H1 (cell line): ENCODE data around the gene AKAP12. TPM values are rescaled to one million over a fixed set of nuclear protein-coding genes. Genes with fewer than 3 reads are reported as not detected.

Experiments used
- CTCF ChIA-PET: fragments of 300-600 bp; sonication (Branson Sonifier 250); formaldehyde crosslinking; loops from one replicate; lab custom pipeline; 2021; ENCODE audit not compliant: partially characterized antibody; lab: Charles Lee
- POLR2A ChIA-PET: fragments of 300-600 bp; sonication (Branson Sonifier 250); formaldehyde crosslinking; loops from one replicate; lab custom pipeline; 2021; ENCODE audit warnings: inconsistent platforms; ENCODE audit not compliant: partially characterized antibody; lab: Charles Lee
- DNase-seq, 2 experiments: peaks; one replicate each; pipeline versions ENCODE4 v3.0.0 to v3.0.0-alpha.2; 2010 to 2022; ENCODE audit warnings: low spot score in 2 of 2, low read depth in 1 of 2, mixed read lengths in 1 of 2
- FAIRE-seq: peaks from 2 replicates; lab custom pipeline; 2011; peaks lifted over from hg19 to GRCh38; lab: Jason Lieb, UNC
- H2AFZ ChIP-seq: 2 replicates; pipeline ENCODE4 v1.8.1; 2012; ENCODE audit warnings: low read length, inconsistent platforms
- H2AK5ac ChIP-seq: 2 replicates; pipeline ENCODE4 v1.6.1; 2013; ENCODE audit warnings: low read depth, low read length
- H2BK120ac ChIP-seq: replicated peaks from 2 replicates; pipeline ENCODE3; 2013; ENCODE audit warnings: low read depth, low read length, inconsistent platforms
- H2BK12ac ChIP-seq: 2 replicates; pipeline ENCODE4 v1.6.1; 2013; ENCODE audit warnings: low read depth, low read length
- H2BK15ac ChIP-seq: 2 replicates; pipeline ENCODE4 v1.6.1; 2013; ENCODE audit warnings: low read length
- H2BK20ac ChIP-seq: 2 replicates; pipeline ENCODE4 v1.6.1; 2013; ENCODE audit warnings: low read length
- H2BK5ac ChIP-seq: 2 replicates; pipeline ENCODE4 v1.6.1; 2013; ENCODE audit warnings: low read depth, low read length
- H3K14ac ChIP-seq: 2 replicates; pipeline ENCODE4 v1.6.1; 2013; ENCODE audit warnings: inconsistent platforms; ENCODE audit not compliant: insufficient read length
- H3K18ac ChIP-seq: 2 replicates; pipeline ENCODE4 v1.6.1; 2013; ENCODE audit warnings: low read length; ENCODE audit errors: extremely low read depth
- H3K23ac ChIP-seq: 2 replicates; pipeline ENCODE4 v1.6.1; 2013; ENCODE audit warnings: inconsistent platforms; ENCODE audit not compliant: insufficient read length
- H3K23me2 ChIP-seq: 2 replicates; pipeline ENCODE4 v1.6.1; 2013; ENCODE audit warnings: low read depth, low read length
- H3K27ac ChIP-seq: 2 replicates; pipeline ENCODE4 v1.6.1; 2011; ENCODE audit warnings: low read depth, low read length, inconsistent platforms
- H3K27me3 ChIP-seq, 4 experiments: replicated peaks in 1 of 4; 1 replicate in 1 of 4; 2 replicates in 3 of 4; pipeline versions ENCODE4 v1.6.1 to v1.8.1; 2011 to 2013; ENCODE audit warnings: low read length in 3 of 4, mild to moderate bottlenecking in 3 of 4, inconsistent platforms in 2 of 4, mixed read lengths in 2 of 4, moderate library complexity in 1 of 4; ENCODE audit not compliant: control insufficient read depth in 3 of 4, insufficient read depth in 3 of 4; ENCODE audit errors: extremely low read depth in 1 of 4
- H3K36me3 ChIP-seq, 4 experiments: 2 replicates each; pipeline versions ENCODE4 v1.6.1 to v1.8.1; 2011 to 2013; ENCODE audit warnings: mild to moderate bottlenecking in 4 of 4, low read length in 3 of 4, moderate library complexity in 2 of 4, control low read depth in 1 of 4, inconsistent platforms in 1 of 4; ENCODE audit not compliant: insufficient read depth in 4 of 4, control insufficient read depth in 2 of 4
- H3K4ac ChIP-seq: replicated peaks from 2 replicates; pipeline ENCODE3; 2013; ENCODE audit warnings: low read length, low read depth, mixed read lengths, inconsistent platforms; ENCODE audit not compliant: insufficient read length
- H3K4me1 ChIP-seq, 4 experiments: replicated peaks in 1 of 4; 1 replicate in 1 of 4; 2 replicates in 3 of 4; pipeline versions ENCODE4 v1.6.1 to v1.8.1; 2011 to 2013; ENCODE audit warnings: low read length in 3 of 4, inconsistent platforms in 2 of 4, mixed read lengths in 1 of 4; ENCODE audit not compliant: insufficient read depth in 4 of 4, control insufficient read depth in 3 of 4
- H3K4me2 ChIP-seq, 2 experiments: 2 replicates each; pipeline versions ENCODE4 v1.6.1 to v1.8.1; 2011 to 2013; ENCODE audit warnings: low read depth in 2 of 2, low read length in 2 of 2, control low read depth in 1 of 2, inconsistent platforms in 1 of 2, mild to moderate bottlenecking in 1 of 2; ENCODE audit not compliant: insufficient read depth in 1 of 2
- H3K4me3 ChIP-seq, 4 experiments: fragments of 200-600, 300-600 bp in 1 of 4; sonication (generic), shearing (Covaris generic), sonication (Bioruptor Twin) in 1 of 4; 2 replicates each; pipeline versions ENCODE4 v1.5.1 to v1.8.1; 2011 to 2016; ENCODE audit warnings: low read length in 4 of 4, low read depth in 3 of 4, control low read depth in 2 of 4, inconsistent platforms in 2 of 4, mild to moderate bottlenecking in 2 of 4, mixed read lengths in 1 of 4, moderate library complexity in 1 of 4; ENCODE audit not compliant: insufficient read depth in 2 of 4; ENCODE audit errors: extremely low read depth in 1 of 4
- H3K56ac ChIP-seq: replicated peaks from 2 replicates; pipeline ENCODE3; 2013; ENCODE audit warnings: low read depth, mild to moderate bottlenecking, mixed read lengths, low read length, inconsistent platforms; ENCODE audit not compliant: insufficient read length
- H3K79me1 ChIP-seq: 2 replicates; pipeline ENCODE4 v1.6.1; 2013; ENCODE audit warnings: low read depth, low read length, control low read depth
- H3K79me2 ChIP-seq, 2 experiments: 2 replicates each; pipeline versions ENCODE4 v1.6.1 to v1.8.1; 2012 to 2013; ENCODE audit warnings: low read length in 2 of 2, mild to moderate bottlenecking in 2 of 2, inconsistent platforms in 1 of 2; ENCODE audit not compliant: insufficient read depth in 2 of 2, control insufficient read depth in 1 of 2
- H3K9ac ChIP-seq, 4 experiments: replicated peaks in 1 of 4; 1 replicate in 1 of 4; 2 replicates in 3 of 4; pipeline versions ENCODE4 v1.6.1 to v1.8.1; 2011 to 2013; ENCODE audit warnings: low read depth in 3 of 4, low read length in 3 of 4, control low read depth in 2 of 4, mild to moderate bottlenecking in 2 of 4, moderate library complexity in 2 of 4, inconsistent platforms in 1 of 4; ENCODE audit errors: extremely low read depth in 1 of 4
- H3K9me3 ChIP-seq, 2 experiments: 2 replicates each; pipeline versions ENCODE4 v1.6.1 to v1.8.1; 2012 to 2013; ENCODE audit warnings: mild to moderate bottlenecking in 2 of 2, moderate library complexity in 2 of 2, control low read depth in 1 of 2, inconsistent platforms in 1 of 2, low read depth in 1 of 2, low read length in 1 of 2, mixed read lengths in 1 of 2; ENCODE audit not compliant: insufficient read depth in 2 of 2
- H4K20me1 ChIP-seq, 2 experiments: replicated peaks in 1 of 2; 2 replicates each; pipeline versions ENCODE3 to v1.8.1; 2011 to 2013; ENCODE audit warnings: inconsistent platforms in 2 of 2, low read length in 2 of 2, mild to moderate bottlenecking in 1 of 2; ENCODE audit not compliant: insufficient read depth in 2 of 2, control insufficient read depth in 1 of 2
- H4K5ac ChIP-seq: 2 replicates; pipeline ENCODE4 v1.6.1; 2013; ENCODE audit warnings: low read length, low read depth, mixed read lengths, inconsistent platforms; ENCODE audit not compliant: insufficient read length
- H4K8ac ChIP-seq: 2 replicates; pipeline ENCODE4 v1.8.0; 2013; ENCODE audit warnings: mild to moderate bottlenecking, moderate library complexity, low read length, inconsistent platforms; ENCODE audit not compliant: insufficient read depth; ENCODE audit errors: extremely low read depth
- H4K91ac ChIP-seq: replicated peaks from 2 replicates; pipeline ENCODE3; 2013; ENCODE audit warnings: low read length, mixed read lengths, inconsistent platforms; ENCODE audit not compliant: insufficient read length
- WGBS, 2 experiments: shearing (Covaris generic) in 1 of 2; methylation state at CpG; one replicate each; pipeline versions ENCODE4 v1.1.6 to v1.1.7; 2013 to 2015; ENCODE audit warnings: low lambda C conversion rate in 2 of 2, mixed read lengths in 2 of 2, inconsistent platforms in 1 of 2, low coverage in 1 of 2, missing lambda C conversion rate in 1 of 2; ENCODE audit not compliant: insufficient replicate concordance in 2 of 2, insufficient coverage in 1 of 2, insufficient read length in 1 of 2; ENCODE audit errors: extremely low coverage in 1 of 2, missing lambda C conversion rate in 1 of 2; 5-methylcytosine and 5-hydroxymethylcytosine counted together
- polyA plus RNA-seq, 7 experiments: library from polyadenylated mRNA; depleted of rRNA in 3 of 7; stranded (reverse) in 5 of 7; unstranded in 2 of 7; fragments of >200 nt in 5 of 7; fragments of 200-250 nt in 2 of 7; gene quantifications; 1 replicate in 5 of 7; 2 replicates in 1 of 7; 4 replicates in 1 of 7; pipeline versions ENCODE4 v1.2.1 to v1.2.3, GENCODE V29; 2011 to 2013; ENCODE audit warnings: missing spikeins in 2 of 7, mixed read lengths in 2 of 7
- total RNA-seq: library from RNA; stranded (reverse); fragmentation: NEBNext Ultra II Directional; extraction: Animal tissue kit (Norgen Biotek cat#: 25700); gene quantifications from 2 replicates; pipeline ENCODE4 v1.2.1, GENCODE V29; 2021

AKAP12 gene
- total and polyA plus RNA-seq, 2 of the 8 experiments (the other 6 are each of a cell fraction or from before 2014, with no cell fraction given), result 14.6 to 79.2 TPM

- Histone ChIP-seq H2BK20ac (no peak overlapping the region), H3K36me3 (no peaks in the 10 kb centered on the region), H3K23ac (no peak overlapping the region), H3K79me1 (peaks cover 2% of the 10 kb centered on the region; the same call in 1 of the 2 replicates), H4K8ac (no peak overlapping the region), H3K56ac (no peak overlapping the region), H3K27me3 (no peaks in the 10 kb centered on the region), H3K18ac (no peak overlapping the region), H4K5ac (no peak overlapping the region), H2BK12ac (no peak overlapping the region), H2BK120ac (no peak overlapping the region), H4K91ac (no peak overlapping the region), H3K9ac (no peak overlapping the region), H2BK5ac (no peak overlapping the region), H3K23me2 (no peaks in the 10 kb centered on the region), H3K9me3 (no peaks in the 10 kb centered on the region), H4K20me1 (no peaks in the 10 kb centered on the region), H3K4ac (no peak overlapping the region), H3K27ac (no peak overlapping the region), H3K4me3 (no peak overlapping the region), H3K4me2 (no peak overlapping the region), H2AK5ac (no peak overlapping the region), H2BK15ac (no peak overlapping the region), H3K14ac (no peak overlapping the region), H3K4me1 (0 out of 7 replicates have a peak, but pooled peaks cover 0 to 2% (median 0%) of the 10 kb centered on the region in 4 experiments), H3K79me2 (no peaks in the 10 kb centered on the region), H2AFZ (no peak overlapping the region)
- 85% methylated on average over 12 of the region's 12 CpGs; no CpG with 5 or more reads in 1 of the 2 experiments for WGBS, 2 experiments
- FAIRE-seq (no peak), DNase-seq (no peak)
- ChIA-PET CTCF (interaction anchor here (1.1 to 1.9 kb wide), 3 partner anchors 10 to 292 kb away, joined by 3 to 6 read pairs (median 4); no protein-coding TSS in a partner anchor), POLR2A (interaction anchor here (0.8 to 1.2 kb wide), 2 partner anchors 18 to 46 kb away, joined by 3 to 4 read pairs; no protein-coding TSS in a partner anchor)
Observed at GRCh38 chr6:151306269-151306783, 66.6 kb downstream of the AKAP12 start.
